Measurements from ENCODE around the gene COX7A1. TPM values are rescaled to one million over a fixed set of nuclear protein-coding genes. Genes with fewer than 3 reads are reported as not detected.

The COX7A1 gene
- total RNA-seq, 1 donor = 17.0 TPM

- no peak for DNase-seq (ENCODE audit: low read depth)
- no peak within 1 kb of the TSS for H3K4me3 ChIP-seq (ENCODE audit: low read depth, low read length)
- TF ChIP-seq CTCF (IDR thresholded peaks at IDR 0.05; ENCODE audit: insufficient read depth, low read length) = no peak
These were observed 41.6 kb downstream of the COX7A1 start, which contains the start of gene OVOL3 for GRCh38 chr19:36110487-36111199. TSS of gene OVOL3 (plus strand) at chr19:36111143. CDS start at chr19:36111203, 60 bp downstream.

GRCh38 chr19:36108684-36109083 is 43.6 kb downstream of the COX7A1 start:
- H3K4me3 ChIP-seq (ENCODE audit: low read depth, low read length) = no peak overlapping the region
- no peak for DNase-seq (ENCODE audit: low read depth)
- TF ChIP-seq CTCF (IDR thresholded peaks at IDR 0.05; ENCODE audit: insufficient read depth, low read length) = no peak

DNA sequence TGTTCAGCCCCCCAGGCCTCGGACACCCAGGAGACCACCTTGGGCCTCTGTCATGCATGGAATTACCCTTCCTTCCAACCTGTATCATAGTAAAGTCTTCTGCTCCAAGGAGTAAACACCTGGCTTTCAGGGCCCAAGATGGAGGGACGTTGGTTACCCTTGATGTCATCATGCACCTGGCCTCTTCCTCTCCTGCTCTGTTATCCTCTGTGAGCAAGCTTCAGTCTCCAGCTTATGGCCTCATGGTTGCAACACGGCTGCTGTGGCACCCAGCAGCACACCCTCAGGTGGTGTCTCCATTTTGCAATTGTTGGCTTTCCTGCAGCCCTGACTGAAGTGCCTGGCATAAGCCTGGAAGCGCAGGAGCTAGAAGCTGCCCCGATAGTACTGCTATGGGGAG is 45.3 kb downstream of the COX7A1 start:
- no peak for DNase-seq (ENCODE audit: low read depth)
- H3K4me3 ChIP-seq (ENCODE audit: low read depth, low read length) = no peak overlapping the region
- no peak for TF ChIP-seq CTCF (IDR thresholded peaks at IDR 0.05; ENCODE audit: insufficient read depth, low read length)

GRCh38 chr19:36106441-36106840 is 45.8 kb downstream of the COX7A1 start:
- DNase-seq (ENCODE audit: low read depth) = no peak
- TF ChIP-seq CTCF (IDR thresholded peaks at IDR 0.05; ENCODE audit: insufficient read depth, low read length) = no peak

DNA sequence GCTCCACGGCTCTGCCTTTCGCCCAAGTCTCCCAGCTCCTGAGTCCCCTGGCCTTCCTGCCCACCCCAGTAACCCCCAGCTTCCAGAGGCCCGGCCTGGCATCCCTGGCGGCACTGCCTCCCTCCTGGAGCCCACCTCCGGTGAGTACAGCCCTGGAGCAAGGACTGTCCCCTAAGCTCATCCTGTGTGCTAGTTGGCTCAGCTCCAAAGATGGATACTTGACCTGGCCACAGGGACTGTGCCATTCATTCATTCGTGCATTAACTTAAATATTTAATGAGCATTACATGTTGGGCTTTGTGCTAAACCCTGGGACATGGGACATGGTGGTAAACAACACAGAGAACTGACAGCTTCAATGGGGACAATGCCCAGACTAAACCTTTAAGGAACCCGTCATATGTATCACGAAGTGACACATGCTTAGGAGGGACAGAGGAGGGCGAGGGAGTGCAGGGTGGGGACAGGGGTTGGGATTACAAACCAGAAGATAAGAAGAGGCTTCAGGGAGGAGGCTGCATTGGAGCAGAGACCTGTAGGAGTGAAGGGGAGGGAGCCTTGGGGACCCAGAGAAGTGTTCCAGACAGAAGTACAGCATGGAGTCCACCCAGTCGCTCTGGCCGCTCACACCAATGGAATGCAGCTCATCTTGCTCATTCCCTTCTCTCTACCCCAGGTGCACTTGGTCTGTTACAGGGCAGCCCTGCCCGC is 48.2 kb downstream of the COX7A1 start:
- no peak for TF ChIP-seq CTCF (IDR thresholded peaks at IDR 0.05; ENCODE audit: insufficient read depth, low read length)
- DNase-seq (ENCODE audit: low read depth) = no peak

More at GRCh38 chr19:36106441-36106840, 45.8 kb downstream of the COX7A1 start:
- no peak overlapping the region for H3K4me3 ChIP-seq (ENCODE audit: low read depth, low read length)

GRCh38 chr19:36103040-36103626 is 49.1 kb downstream of the COX7A1 start:
- no peak for TF ChIP-seq CTCF (IDR thresholded peaks at IDR 0.05; ENCODE audit: insufficient read depth, low read length)
- no peak overlapping the region for H3K4me3 ChIP-seq (ENCODE audit: low read depth, low read length)
- no peak for DNase-seq (ENCODE audit: low read depth)

More for the DNA sequence above, 48.2 kb downstream of the COX7A1 start:
- H3K4me3 ChIP-seq (ENCODE audit: low read depth, low read length) = no peak overlapping the region

All from fibroblast of the aortic adventitia (primary cell).